Right atrium auricular region (tissue), 2 donors: ENCODE data around the gene ABHD6. TPM values are rescaled to one million over a fixed set of nuclear protein-coding genes. Genes with fewer than 3 reads are reported as not detected.

ENCODE experiments used
- DNase-seq: peaks from one replicate; pipeline ENCODE4 v3.0.0-alpha.2; 2019; ENCODE audit warnings: low spot score
- H3K27ac ChIP-seq, 2 donors: fragments of 200-600 bp; sonication (generic); 1 replicate in 1 of 2; 2 replicates in 1 of 2; pipeline ENCODE4 v1.5.1; 2016 to 2019
- H3K27me3 ChIP-seq, 2 donors: fragments of 200-600 bp; sonication (generic); one replicate each; pipeline versions ENCODE4 v1.5.1 to v1.6.0; 2017 to 2019
- H3K36me3 ChIP-seq: fragments of 200-600 bp; sonication (generic); one replicate; pipeline ENCODE4 v1.5.1; 2016
- H3K4me1 ChIP-seq, 2 donors: fragments of 200-600 bp; sonication (generic); one replicate each; pipeline versions ENCODE4 v1.5.1 to v1.6.0; 2017 to 2019
- H3K4me3 ChIP-seq, 2 donors: fragments of 200-600 bp; sonication (generic); 1 replicate in 1 of 2; 2 replicates in 1 of 2; pipeline ENCODE4 v1.5.1; 2017 to 2019; ENCODE audit warnings: mild to moderate bottlenecking in 1 of 2, moderate library complexity in 1 of 2
- H3K9me3 ChIP-seq, 2 donors: fragments of 200-600 bp; sonication (generic); one replicate each; pipeline ENCODE4 v1.5.1; 2019
- total RNA-seq, 2 donors: library from RNA; depleted of rRNA; stranded (reverse); fragments of >200 nt; gene quantifications; one replicate each; pipeline ENCODE4 v1.1.0, GENCODE V29; 2016
- TF ChIP-seq, protein P1 (sequence below), 2 donors: fragments of 200-600 bp; sonication (generic); IDR thresholded peaks; one replicate each; pipeline ENCODE4 v1.5.1; 2019; ENCODE audit warnings: antibody characterized with exemption in 2 of 2

The ABHD6 gene
- total RNA-seq, 2 donors from 2014 or later: 11.3 to 13.8 TPM

DNA sequence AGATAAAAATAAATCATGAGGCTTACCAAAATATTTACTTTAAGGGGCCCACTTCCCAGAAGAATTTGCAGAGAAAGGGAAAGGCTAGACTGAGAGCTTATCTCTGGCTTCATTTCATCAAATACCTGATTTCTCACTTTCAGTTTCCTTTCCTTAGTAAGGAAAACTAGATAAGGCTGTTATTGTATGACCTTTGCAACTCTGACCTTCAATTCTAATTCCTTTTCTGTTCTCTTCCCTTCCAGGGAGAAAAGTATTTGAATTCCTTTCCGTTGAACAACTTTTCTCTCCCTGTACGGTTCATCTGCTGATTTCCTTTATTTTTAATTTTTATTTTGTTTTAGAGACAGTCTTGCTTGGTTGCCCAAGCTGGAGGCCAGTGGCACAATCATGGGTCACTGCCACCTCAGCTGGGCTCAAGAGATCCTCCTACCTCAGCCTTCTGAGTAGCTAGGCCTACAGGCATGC lies 88.0 kb downstream of the ABHD6 start:
- Histone ChIP-seq H3K4me3 (no peak overlapping the region), H3K27me3 (no peaks in the 10 kb centered on the region), H3K36me3 (no peaks in the 10 kb centered on the region), H3K9me3 (no peaks in the 10 kb centered on the region), H3K27ac (peak overlapping the region; percentile 23 to 30), H3K4me1 (peaks cover 0 to 10% of the 10 kb centered on the region in 2 donors)
- TF ChIP-seq, protein P1, sequence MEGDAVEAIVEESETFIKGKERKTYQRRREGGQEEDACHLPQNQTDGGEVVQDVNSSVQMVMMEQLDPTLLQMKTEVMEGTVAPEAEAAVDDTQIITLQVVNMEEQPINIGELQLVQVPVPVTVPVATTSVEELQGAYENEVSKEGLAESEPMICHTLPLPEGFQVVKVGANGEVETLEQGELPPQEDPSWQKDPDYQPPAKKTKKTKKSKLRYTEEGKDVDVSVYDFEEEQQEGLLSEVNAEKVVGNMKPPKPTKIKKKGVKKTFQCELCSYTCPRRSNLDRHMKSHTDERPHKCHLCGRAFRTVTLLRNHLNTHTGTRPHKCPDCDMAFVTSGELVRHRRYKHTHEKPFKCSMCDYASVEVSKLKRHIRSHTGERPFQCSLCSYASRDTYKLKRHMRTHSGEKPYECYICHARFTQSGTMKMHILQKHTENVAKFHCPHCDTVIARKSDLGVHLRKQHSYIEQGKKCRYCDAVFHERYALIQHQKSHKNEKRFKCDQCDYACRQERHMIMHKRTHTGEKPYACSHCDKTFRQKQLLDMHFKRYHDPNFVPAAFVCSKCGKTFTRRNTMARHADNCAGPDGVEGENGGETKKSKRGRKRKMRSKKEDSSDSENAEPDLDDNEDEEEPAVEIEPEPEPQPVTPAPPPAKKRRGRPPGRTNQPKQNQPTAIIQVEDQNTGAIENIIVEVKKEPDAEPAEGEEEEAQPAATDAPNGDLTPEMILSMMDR (IDR thresholded peaks at IDR 0.05): no peak
- DNase-seq: no peak

DNA sequence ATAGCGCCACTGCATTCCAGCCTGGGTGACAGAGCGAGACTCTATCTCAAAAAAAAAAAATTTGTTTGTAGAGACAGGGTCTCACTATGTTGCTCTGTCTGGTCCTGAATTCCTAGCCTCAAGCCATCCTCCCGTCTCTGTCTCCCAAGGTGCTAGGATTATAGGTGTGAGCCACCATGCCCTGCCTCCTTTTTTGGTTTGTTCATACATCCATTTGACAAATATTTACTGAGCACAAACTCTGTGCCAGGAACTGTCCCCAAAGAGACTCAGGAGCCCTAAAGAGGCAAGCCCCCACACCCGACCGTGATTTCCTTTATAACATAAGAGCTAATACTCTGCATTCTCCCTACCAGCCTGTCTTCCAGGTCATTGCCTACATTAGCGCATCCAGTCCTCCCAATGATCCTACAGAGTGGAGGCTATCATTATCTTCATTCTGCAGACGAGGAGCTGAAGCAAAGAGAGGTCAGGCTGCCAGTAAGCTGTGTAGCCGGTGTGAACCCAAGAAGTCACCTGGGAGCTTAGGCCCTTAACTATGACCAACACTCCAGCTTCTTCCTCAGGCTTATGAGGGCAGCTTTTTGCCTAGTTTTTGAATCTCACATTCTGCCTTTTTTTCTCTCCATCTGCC lies 88.8 kb downstream of the ABHD6 start:
- H3K27ac ChIP-seq: no peak overlapping the region
- TF ChIP-seq, protein P1 (IDR thresholded peaks at IDR 0.05): no peak
- DNase-seq: no peak
- no peaks in the 10 kb centered on the region for H3K36me3 ChIP-seq
- no peaks in the 10 kb centered on the region for H3K9me3 ChIP-seq
- no peak overlapping the region for H3K4me3 ChIP-seq
- peaks cover 0 to 10% of the 10 kb centered on the region in 2 donors for H3K4me1 ChIP-seq
- H3K27me3 ChIP-seq: no peaks in the 10 kb centered on the region

DNA sequence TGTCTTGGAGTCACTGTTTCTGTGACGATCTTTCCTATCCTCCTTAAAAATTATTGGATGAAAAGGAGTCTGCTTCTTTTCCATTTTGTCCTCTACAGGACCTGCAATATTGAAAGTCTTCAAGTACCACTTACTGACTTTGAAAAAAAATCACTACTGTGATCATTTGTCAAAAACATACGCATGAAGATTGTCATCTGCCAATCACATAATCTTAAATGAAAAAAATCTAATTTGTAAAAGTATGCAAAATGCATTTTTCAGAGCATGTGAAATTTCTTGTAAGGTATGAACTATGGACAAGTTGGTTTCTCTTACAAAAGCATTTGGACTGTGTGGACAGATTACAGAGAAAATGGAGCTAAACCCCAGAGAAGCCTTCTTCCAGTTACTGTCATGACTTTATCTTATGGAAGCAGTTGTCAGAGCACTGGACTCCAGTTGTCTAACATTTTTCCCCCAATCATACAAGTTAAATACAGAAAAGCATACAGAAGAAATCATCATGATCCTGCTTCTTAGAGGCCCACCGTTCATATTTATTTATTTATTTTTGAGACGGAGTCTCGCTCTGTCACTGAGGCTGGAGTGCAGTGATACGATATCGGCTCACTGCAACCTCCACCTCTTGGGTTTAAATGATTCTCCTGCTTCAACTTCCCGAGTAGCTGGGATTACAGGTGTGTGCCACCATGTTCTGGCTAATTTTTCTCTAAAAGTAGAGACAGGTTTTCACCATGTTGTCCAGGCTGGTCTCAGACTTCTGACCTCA lies 91.7 kb downstream of the ABHD6 start:
- TF ChIP-seq, protein P1 (IDR thresholded peaks at IDR 0.05): no peak
- no peak for DNase-seq
- Histone ChIP-seq H3K4me3 (no peak overlapping the region), H3K9me3 (no peaks in the 10 kb centered on the region), H3K27me3 (no peaks in the 10 kb centered on the region), H3K27ac (no peak overlapping the region), H3K36me3 (no peaks in the 10 kb centered on the region), H3K4me1 (peaks cover 0 to 27% of the 10 kb centered on the region in 2 donors)

DNA sequence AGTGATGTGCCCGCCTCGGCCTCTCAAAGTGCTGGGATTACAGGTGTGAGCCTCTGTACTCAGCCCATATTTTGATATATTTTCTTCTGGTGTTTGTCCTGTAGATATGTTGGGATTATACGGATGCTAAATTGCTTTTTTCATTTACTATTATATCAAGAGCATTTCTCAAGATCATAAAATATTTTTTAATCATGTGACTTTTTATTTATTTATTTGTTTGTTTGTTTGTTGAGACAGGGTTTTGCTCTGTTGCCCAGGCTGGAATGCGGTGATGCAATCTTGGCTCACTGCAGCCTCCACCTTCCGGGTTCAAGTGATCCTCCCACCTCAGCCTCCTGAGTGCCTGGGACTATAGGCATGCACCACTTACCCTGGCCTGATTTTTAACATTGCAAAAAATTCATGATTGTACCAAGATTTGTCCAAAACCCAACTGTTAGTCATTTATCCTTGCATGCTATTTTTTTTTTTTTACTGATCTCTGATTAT lies 92.4 kb downstream of the ABHD6 start:
- no peak for DNase-seq
- TF ChIP-seq, protein P1 (IDR thresholded peaks at IDR 0.05): no peak

DNA sequence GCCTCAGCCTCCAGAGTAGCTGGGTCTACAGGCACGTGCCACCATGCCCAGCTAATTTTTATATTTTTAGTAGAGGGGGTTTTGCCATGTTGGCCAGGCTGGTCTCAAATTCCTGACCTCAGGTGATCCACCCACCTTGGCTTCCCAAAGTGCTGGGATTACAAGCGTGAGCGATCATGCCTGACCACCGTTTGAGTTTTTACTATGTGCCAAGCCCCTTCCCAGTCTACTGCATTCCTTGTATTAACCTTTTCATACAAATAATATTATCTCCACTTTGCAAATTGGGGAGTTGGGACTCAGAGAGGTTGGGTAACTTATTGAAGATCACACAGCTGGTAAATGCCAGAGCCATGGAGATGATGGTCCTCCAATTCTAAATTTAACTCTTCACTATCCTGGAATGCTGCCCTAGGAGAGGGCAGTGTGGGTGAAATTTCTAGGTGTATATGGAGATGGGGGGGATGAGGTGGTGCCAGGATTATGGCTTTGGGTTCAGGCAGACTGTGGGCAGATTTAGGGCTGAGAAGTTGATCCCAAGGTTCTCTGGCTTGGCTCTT lies 94.1 kb downstream of the ABHD6 start:
- Histone ChIP-seq H3K27ac (no peak overlapping the region), H3K4me1 (peaks cover 0 to 22% of the 10 kb centered on the region in 2 donors), H3K4me3 (no peak overlapping the region), H3K9me3 (no peaks in the 10 kb centered on the region), H3K36me3 (no peaks in the 10 kb centered on the region), H3K27me3 (no peaks in the 10 kb centered on the region)
- TF ChIP-seq, protein P1 (IDR thresholded peaks at IDR 0.05): no peak
- no peak for DNase-seq

More for the DNA sequence above, 92.4 kb downstream of the ABHD6 start:
- Histone ChIP-seq H3K36me3 (no peaks in the 10 kb centered on the region), H3K4me1 (peaks cover 0 to 31% of the 10 kb centered on the region in 2 donors), H3K9me3 (no peaks in the 10 kb centered on the region), H3K4me3 (no peak overlapping the region), H3K27me3 (no peaks in the 10 kb centered on the region), H3K27ac (no peak overlapping the region)
